AG09319 (cell line): ENCODE results near the gene WASL.

Source experiments
- DNase-seq: peaks from one replicate; pipeline ENCODE4 v3.0.0-alpha.2; 2010; ENCODE audit warnings: low read depth; ENCODE audit errors: extremely low read depth
- CTCF ChIP-seq: IDR thresholded peaks from 2 replicates; pipeline ENCODE4 v1.5.1; 2011; ENCODE audit warnings: low read depth, mild to moderate bottlenecking, inconsistent platforms, low read length, moderate library complexity

Gene WASL

GRCh38 chr7:123665157-123665556 lies 83.6 kb downstream of the WASL start:
- no peak for DNase-seq
- TF ChIP-seq CTCF = no peak

GRCh38 chr7:123663200-123663599 lies 85.6 kb downstream of the WASL start:
- DNase-seq = no peak
- no peak for TF ChIP-seq CTCF

- no peak for TF ChIP-seq CTCF
- no peak for DNase-seq
Measured at GRCh38 chr7:123662755-123663154, 86.0 kb downstream of the WASL start.

GRCh38 chr7:123662293-123662692 lies 86.5 kb downstream of the WASL start:
- no peak for TF ChIP-seq CTCF

GRCh38 chr7:123661765-123662164 lies 87.0 kb downstream of the WASL start:
- DNase-seq = no peak
- TF ChIP-seq CTCF = no peak

More at GRCh38 chr7:123662293-123662692, 86.5 kb downstream of the WASL start:
- DNase-seq = no peak

GRCh38 chr7:123660514-123661354 lies 88.1 kb downstream of the WASL start:
- no peak for DNase-seq
- no peak for TF ChIP-seq CTCF

- no peak for TF ChIP-seq CTCF
- DNase-seq = no peak
Measured at GRCh38 chr7:123658023-123658422, 90.8 kb downstream of the WASL start.
